Measurements from ENCODE around the gene JAK3.

DNA sequence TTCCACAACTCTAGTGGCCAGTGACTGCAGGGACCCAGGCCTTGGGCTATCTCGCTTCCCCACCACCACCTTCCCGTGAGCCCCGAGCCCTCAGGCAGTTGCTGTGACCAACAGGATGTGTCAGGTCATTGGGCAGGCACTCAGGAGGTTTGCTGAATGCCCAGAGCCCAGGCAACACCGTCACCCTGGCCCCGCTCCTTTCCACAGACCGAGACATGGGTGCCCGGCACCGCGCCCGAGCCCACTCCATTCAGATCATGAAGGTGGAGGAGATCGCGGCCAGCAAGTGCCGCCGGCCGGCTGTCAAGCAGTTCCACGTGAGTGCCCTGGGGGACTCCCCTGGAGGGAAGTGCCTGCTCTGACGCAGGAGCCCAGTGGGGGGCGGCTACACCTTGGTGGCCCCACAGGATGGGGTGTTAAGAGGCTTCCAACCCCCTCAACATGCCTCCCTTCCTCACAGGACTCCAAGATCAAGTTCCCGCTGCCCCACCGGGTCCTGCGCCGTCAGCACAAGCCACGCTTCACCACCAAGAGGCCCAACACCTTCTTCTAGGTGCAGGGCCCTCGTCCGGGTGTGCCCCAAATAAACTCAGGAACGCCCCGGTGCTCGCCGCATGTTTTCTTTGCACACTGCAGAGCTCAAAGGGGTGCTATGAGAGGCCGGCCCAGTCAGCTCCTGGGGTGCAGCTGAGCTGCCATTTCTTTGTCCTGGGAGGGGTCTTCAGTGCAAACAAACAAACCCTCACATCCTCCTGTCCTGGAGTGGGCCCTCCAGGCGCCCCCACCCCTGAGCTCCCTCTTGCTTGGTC is 15.1 kb upstream of the JAK3 start:
- TF ChIP-seq SIN3A (IDR thresholded peaks at IDR 0.05; ENCODE audit: borderline replicate concordance, low read depth, low read length) = no peak
- TF ChIP-seq, protein P1, sequence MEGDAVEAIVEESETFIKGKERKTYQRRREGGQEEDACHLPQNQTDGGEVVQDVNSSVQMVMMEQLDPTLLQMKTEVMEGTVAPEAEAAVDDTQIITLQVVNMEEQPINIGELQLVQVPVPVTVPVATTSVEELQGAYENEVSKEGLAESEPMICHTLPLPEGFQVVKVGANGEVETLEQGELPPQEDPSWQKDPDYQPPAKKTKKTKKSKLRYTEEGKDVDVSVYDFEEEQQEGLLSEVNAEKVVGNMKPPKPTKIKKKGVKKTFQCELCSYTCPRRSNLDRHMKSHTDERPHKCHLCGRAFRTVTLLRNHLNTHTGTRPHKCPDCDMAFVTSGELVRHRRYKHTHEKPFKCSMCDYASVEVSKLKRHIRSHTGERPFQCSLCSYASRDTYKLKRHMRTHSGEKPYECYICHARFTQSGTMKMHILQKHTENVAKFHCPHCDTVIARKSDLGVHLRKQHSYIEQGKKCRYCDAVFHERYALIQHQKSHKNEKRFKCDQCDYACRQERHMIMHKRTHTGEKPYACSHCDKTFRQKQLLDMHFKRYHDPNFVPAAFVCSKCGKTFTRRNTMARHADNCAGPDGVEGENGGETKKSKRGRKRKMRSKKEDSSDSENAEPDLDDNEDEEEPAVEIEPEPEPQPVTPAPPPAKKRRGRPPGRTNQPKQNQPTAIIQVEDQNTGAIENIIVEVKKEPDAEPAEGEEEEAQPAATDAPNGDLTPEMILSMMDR (IDR thresholded peaks at IDR 0.05) = no peak
- no peak for TF ChIP-seq JUND (IDR thresholded peaks at IDR 0.05)
- no peak for TF ChIP-seq EZH2phosphoT487 (IDR thresholded peaks at IDR 0.05; ENCODE audit: borderline replicate concordance, low read depth)
- no peak for TF ChIP-seq RAD21 (IDR thresholded peaks at IDR 0.05; ENCODE audit: low read length)
- no peak for TF ChIP-seq POLR2AphosphoS5 (IDR thresholded peaks at IDR 0.05; ENCODE audit: low read depth, low read length)
- TF ChIP-seq RFX5 (IDR thresholded peaks at IDR 0.05; ENCODE audit: low read length) = no peak
- TF ChIP-seq, protein P2, sequence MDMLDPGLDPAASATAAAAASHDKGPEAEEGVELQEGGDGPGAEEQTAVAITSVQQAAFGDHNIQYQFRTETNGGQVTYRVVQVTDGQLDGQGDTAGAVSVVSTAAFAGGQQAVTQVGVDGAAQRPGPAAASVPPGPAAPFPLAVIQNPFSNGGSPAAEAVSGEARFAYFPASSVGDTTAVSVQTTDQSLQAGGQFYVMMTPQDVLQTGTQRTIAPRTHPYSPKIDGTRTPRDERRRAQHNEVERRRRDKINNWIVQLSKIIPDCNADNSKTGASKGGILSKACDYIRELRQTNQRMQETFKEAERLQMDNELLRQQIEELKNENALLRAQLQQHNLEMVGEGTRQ (IDR thresholded peaks at IDR 0.05; ENCODE audit: borderline replicate concordance, low read depth, low read length) = no peak
- TF ChIP-seq CHD2 (IDR thresholded peaks at IDR 0.05; ENCODE audit: low read length, partially characterized antibody) = no peak
- TF ChIP-seq, protein P3, sequence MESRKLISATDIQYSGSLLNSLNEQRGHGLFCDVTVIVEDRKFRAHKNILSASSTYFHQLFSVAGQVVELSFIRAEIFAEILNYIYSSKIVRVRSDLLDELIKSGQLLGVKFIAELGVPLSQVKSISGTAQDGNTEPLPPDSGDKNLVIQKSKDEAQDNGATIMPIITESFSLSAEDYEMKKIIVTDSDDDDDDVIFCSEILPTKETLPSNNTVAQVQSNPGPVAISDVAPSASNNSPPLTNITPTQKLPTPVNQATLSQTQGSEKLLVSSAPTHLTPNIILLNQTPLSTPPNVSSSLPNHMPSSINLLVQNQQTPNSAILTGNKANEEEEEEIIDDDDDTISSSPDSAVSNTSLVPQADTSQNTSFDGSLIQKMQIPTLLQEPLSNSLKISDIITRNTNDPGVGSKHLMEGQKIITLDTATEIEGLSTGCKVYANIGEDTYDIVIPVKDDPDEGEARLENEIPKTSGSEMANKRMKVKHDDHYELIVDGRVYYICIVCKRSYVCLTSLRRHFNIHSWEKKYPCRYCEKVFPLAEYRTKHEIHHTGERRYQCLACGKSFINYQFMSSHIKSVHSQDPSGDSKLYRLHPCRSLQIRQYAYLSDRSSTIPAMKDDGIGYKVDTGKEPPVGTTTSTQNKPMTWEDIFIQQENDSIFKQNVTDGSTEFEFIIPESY (IDR thresholded peaks at IDR 0.05; ENCODE audit: borderline replicate concordance, low read depth) = no peak
- no peak for TF ChIP-seq RXRA (IDR thresholded peaks at IDR 0.05; ENCODE audit: borderline replicate concordance, low read depth)

Measured in SK-N-SH (cell line).